ENCODE measurements around the gene NUP214. TPM values are rescaled to one million over a fixed set of nuclear protein-coding genes. Genes with fewer than 3 reads are reported as not detected.
"Not testable (repeated sequence)": the region's sequence is repeated elsewhere in the genome, so short reads cannot be mapped to it uniquely, and the experiment has no call there.

The NUP214 gene
- total and polyA plus RNA-seq, 4 donors = 6.6 to 63.6 (median 40.3) TPM

GRCh38 chr9:131142160-131142559 lies 16.8 kb downstream of the NUP214 start:
- ATAC-seq (ENCODE audit: low FRiP score) (no peak), DNase-seq (no peak)
- Histone ChIP-seq H3K4me1 (ENCODE audit: control insufficient read depth in 1 of 2, insufficient read depth in 2 of 2, low read length in 2 of 2) (no peaks in the 10 kb centered on the region), H3K36me3 (ENCODE audit: control insufficient read depth in 1 of 2, insufficient read depth in 2 of 2, low read length in 1 of 2) (peaks cover 16 to 17% of the 10 kb centered on the region in 2 donors), H3K27ac (ENCODE audit: low read depth in 1 of 2, low read length in 2 of 2) (no peak overlapping the region), H3K4me3 (ENCODE audit: low read length in 2 of 2) (no peak overlapping the region), H3K27me3 (ENCODE audit: control insufficient read depth in 1 of 2, insufficient read depth in 2 of 2, low read length in 1 of 2) (no peaks in the 10 kb centered on the region), H3K9me3 (ENCODE audit: control insufficient read depth, low read length) (no peaks in the 10 kb centered on the region)
- intact Hi-C loops (cut with DNase I) = no loop called here
- 85 to 92% methylated on average over 3 of the region's 3 CpGs for WGBS, 2 donors

GRCh38 chr9:131144201-131144600 lies 18.8 kb downstream of the NUP214 start:
- no peak for DNase-seq
- Histone ChIP-seq H3K9me3 (ENCODE audit: control insufficient read depth, low read length) (no peaks in the 10 kb centered on the region), H3K36me3 (ENCODE audit: control insufficient read depth in 1 of 2, insufficient read depth in 2 of 2, low read length in 1 of 2) (peaks cover 18 to 21% of the 10 kb centered on the region in 2 donors), H3K27ac (ENCODE audit: low read depth in 1 of 2, low read length in 2 of 2) (no peak overlapping the region), H3K27me3 (ENCODE audit: control insufficient read depth in 1 of 2, insufficient read depth in 2 of 2, low read length in 1 of 2) (no peaks in the 10 kb centered on the region), H3K4me1 (ENCODE audit: control insufficient read depth in 1 of 2, insufficient read depth in 2 of 2, low read length in 2 of 2) (no peaks in the 10 kb centered on the region), H3K4me3 (ENCODE audit: low read length in 2 of 2) (no peak overlapping the region)
- intact Hi-C loops (cut with DNase I) = no loop called here
- no peak for ATAC-seq (ENCODE audit: low FRiP score)
- whole genome bisulfite sequencing, 2 donors = 74 to 86% methylated on average over 3 of the region's 3 CpGs

GRCh38 chr9:131145245-131145644 lies 19.9 kb downstream of the NUP214 start:
- Histone ChIP-seq H3K27me3 (ENCODE audit: control insufficient read depth in 1 of 2, insufficient read depth in 2 of 2, low read length in 1 of 2) (no peaks in the 10 kb centered on the region), H3K4me1 (ENCODE audit: control insufficient read depth in 1 of 2, insufficient read depth in 2 of 2, low read length in 2 of 2) (no peaks in the 10 kb centered on the region), H3K4me3 (ENCODE audit: low read length in 2 of 2) (no peak overlapping the region), H3K9me3 (ENCODE audit: control insufficient read depth, low read length) (no peaks in the 10 kb centered on the region), H3K27ac (ENCODE audit: low read depth in 1 of 2, low read length in 2 of 2) (no peak overlapping the region), H3K36me3 (ENCODE audit: control insufficient read depth in 1 of 2, insufficient read depth in 2 of 2, low read length in 1 of 2) (peaks cover 14 to 15% of the 10 kb centered on the region in 2 donors)
- DNase-seq = no peak
- intact Hi-C loops (cut with DNase I) = no loop called here
- 80 to 81% methylated on average over 2 of the region's 2 CpGs for WGBS, 2 donors
- ATAC-seq (ENCODE audit: low FRiP score) = no peak

GRCh38 chr9:131146186-131146585 lies 20.8 kb downstream of the NUP214 start:
- Histone ChIP-seq H3K9me3 (ENCODE audit: control insufficient read depth, low read length) (no peaks in the 10 kb centered on the region), H3K4me3 (ENCODE audit: low read length in 2 of 2) (no peak overlapping the region), H3K27ac (ENCODE audit: low read depth in 1 of 2, low read length in 2 of 2) (no peak overlapping the region), H3K36me3 (ENCODE audit: control insufficient read depth in 1 of 2, insufficient read depth in 2 of 2, low read length in 1 of 2) (peaks cover 14 to 15% of the 10 kb centered on the region in 2 donors), H3K27me3 (ENCODE audit: control insufficient read depth in 1 of 2, insufficient read depth in 2 of 2, low read length in 1 of 2) (no peaks in the 10 kb centered on the region), H3K4me1 (ENCODE audit: control insufficient read depth in 1 of 2, insufficient read depth in 2 of 2, low read length in 2 of 2) (no peaks in the 10 kb centered on the region)
- DNase-seq (no peak), ATAC-seq (ENCODE audit: low FRiP score) (no peak)
- WGBS, 2 donors = 90 to 91% methylated on average over 4 of the region's 4 CpGs
- intact Hi-C loops (cut with DNase I) = no loop called here

- Histone ChIP-seq H3K9me3 (ENCODE audit: control insufficient read depth, low read length) (no peaks in the 10 kb centered on the region), H3K4me3 (ENCODE audit: low read length in 2 of 2) (no peak overlapping the region), H3K27me3 (ENCODE audit: control insufficient read depth in 1 of 2, insufficient read depth in 2 of 2, low read length in 1 of 2) (no peaks in the 10 kb centered on the region), H3K36me3 (ENCODE audit: control insufficient read depth in 1 of 2, insufficient read depth in 2 of 2, low read length in 1 of 2) (peaks cover 13 to 14% of the 10 kb centered on the region in 2 donors), H3K4me1 (ENCODE audit: control insufficient read depth in 1 of 2, insufficient read depth in 2 of 2, low read length in 2 of 2) (no peaks in the 10 kb centered on the region), H3K27ac (ENCODE audit: low read depth in 1 of 2, low read length in 2 of 2) (no peak overlapping the region)
- DNase-seq (no peak), ATAC-seq (ENCODE audit: low FRiP score) (no peak)
- 89 to 90% methylated on average over 3 of the region's 3 CpGs for WGBS, 2 donors
- intact Hi-C loops (cut with DNase I) = no loop called here
Measured at GRCh38 chr9:131148276-131148675, 22.9 kb downstream of the NUP214 start.

GRCh38 chr9:131148966-131149687 lies 23.7 kb downstream of the NUP214 start:
- Histone ChIP-seq H3K4me1 (ENCODE audit: control insufficient read depth in 1 of 2, insufficient read depth in 2 of 2, low read length in 2 of 2) (no peaks in the 10 kb centered on the region), H3K9me3 (ENCODE audit: control insufficient read depth, low read length) (no peaks in the 10 kb centered on the region), H3K27ac (ENCODE audit: low read depth in 1 of 2, low read length in 2 of 2) (no peak overlapping the region), H3K36me3 (ENCODE audit: control insufficient read depth in 1 of 2, insufficient read depth in 2 of 2, low read length in 1 of 2) (peaks cover 12 to 14% of the 10 kb centered on the region in 2 donors), H3K27me3 (ENCODE audit: control insufficient read depth in 1 of 2, insufficient read depth in 2 of 2, low read length in 1 of 2) (no peaks in the 10 kb centered on the region), H3K4me3 (ENCODE audit: low read length in 2 of 2) (no peak overlapping the region)
- ATAC-seq (ENCODE audit: low FRiP score) (no peak), DNase-seq (no peak)
- WGBS, 2 donors = 77 to 79% methylated on average over 7 of the region's 7 CpGs
- intact Hi-C loops (cut with DNase I) = no loop called here

GRCh38 chr9:131149688-131150053 lies 24.3 kb downstream of the NUP214 start:
- Histone ChIP-seq H3K4me1 (ENCODE audit: control insufficient read depth in 1 of 2, insufficient read depth in 2 of 2, low read length in 2 of 2) (no peaks in the 10 kb centered on the region), H3K4me3 (ENCODE audit: low read length in 2 of 2) (no peak overlapping the region), H3K27ac (ENCODE audit: low read depth in 1 of 2, low read length in 2 of 2) (no peak overlapping the region), H3K27me3 (ENCODE audit: control insufficient read depth in 1 of 2, insufficient read depth in 2 of 2, low read length in 1 of 2) (no peaks in the 10 kb centered on the region), H3K9me3 (ENCODE audit: control insufficient read depth, low read length) (no peaks in the 10 kb centered on the region), H3K36me3 (ENCODE audit: control insufficient read depth in 1 of 2, insufficient read depth in 2 of 2, low read length in 1 of 2) (peaks cover 8 to 10% of the 10 kb centered on the region in 2 donors)
- intact Hi-C loops (cut with DNase I) = no loop called here
- 69 to 70% methylated on average over 5 of the region's 5 CpGs for WGBS, 2 donors
- no peak for DNase-seq
- no peak for ATAC-seq (ENCODE audit: low FRiP score)

- peaks cover 4 to 5% of the 10 kb centered on the region in 2 donors for H3K36me3 ChIP-seq (ENCODE audit: control insufficient read depth in 1 of 2, insufficient read depth in 2 of 2, low read length in 1 of 2)
- no peak overlapping the region for H3K27ac ChIP-seq (ENCODE audit: low read depth in 1 of 2, low read length in 2 of 2)
- 93 to 94% methylated on average over 4 of the region's 4 CpGs for WGBS, 2 donors
Measured at GRCh38 chr9:131153595-131153994, 28.2 kb downstream of the NUP214 start.

GRCh38 chr9:131158673-131159072 lies 33.3 kb downstream of the NUP214 start:
- H3K27me3 ChIP-seq (ENCODE audit: control insufficient read depth in 1 of 2, insufficient read depth in 2 of 2, low read length in 1 of 2); intact Hi-C loops (cut with DNase I); H3K27ac ChIP-seq (ENCODE audit: low read depth in 1 of 2, low read length in 2 of 2); H3K36me3 ChIP-seq (ENCODE audit: control insufficient read depth in 1 of 2, insufficient read depth in 2 of 2, low read length in 1 of 2); H3K9me3 ChIP-seq (ENCODE audit: control insufficient read depth, low read length); H3K4me3 ChIP-seq (ENCODE audit: low read length in 2 of 2); H3K4me1 ChIP-seq (ENCODE audit: control insufficient read depth in 1 of 2, insufficient read depth in 2 of 2, low read length in 2 of 2); ATAC-seq (ENCODE audit: low FRiP score); DNase-seq: not testable (repeated sequence)
- 73 to 90% methylated on average over 1 of the region's 1 CpG for WGBS, 2 donors

More at GRCh38 chr9:131153595-131153994, 28.2 kb downstream of the NUP214 start:
- intact Hi-C loops (cut with DNase I) = no loop called here
- Histone ChIP-seq H3K4me3 (ENCODE audit: low read length in 2 of 2) (no peak overlapping the region), H3K4me1 (ENCODE audit: control insufficient read depth in 1 of 2, insufficient read depth in 2 of 2, low read length in 2 of 2) (no peaks in the 10 kb centered on the region), H3K9me3 (ENCODE audit: control insufficient read depth, low read length) (no peaks in the 10 kb centered on the region), H3K27me3 (ENCODE audit: control insufficient read depth in 1 of 2, insufficient read depth in 2 of 2, low read length in 1 of 2) (no peaks in the 10 kb centered on the region)
- no peak for ATAC-seq (ENCODE audit: low FRiP score)
- DNase-seq = no peak

Measured in aorta (tissue), 5 donors.